BLaER1 treated with 17β-estradiol and CSF1 and Interleukin-3, amounts not matched to agents 10 nM and 100 nM (cell line): Measurements from ENCODE around the gene PTTG2.
"Not testable (repeated sequence)": the region's sequence is repeated elsewhere in the genome, so short reads cannot be mapped to it uniquely, and the experiment has no call there.

Experiments
- H3K27ac ChIP-seq, 11 experiments: shearing (Covaris generic); formaldehyde crosslinking; 2 replicates each; pipeline ENCODE4 v1.8.1; 2022
- H3K27me3 ChIP-seq, 11 experiments: shearing (Covaris generic); formaldehyde crosslinking; 2 replicates each; pipeline ENCODE4 v1.8.1; 2022
- H3K36me3 ChIP-seq, 11 experiments: shearing (Covaris generic); formaldehyde crosslinking; 2 replicates each; pipeline ENCODE4 v1.8.1; 2022
- H3K4me1 ChIP-seq, 10 experiments: shearing (Covaris generic); formaldehyde crosslinking; 2 replicates each; pipeline ENCODE4 v1.8.1; 2022
- H3K4me2 ChIP-seq, 11 experiments: shearing (Covaris generic); formaldehyde crosslinking; 2 replicates each; pipeline ENCODE4 v1.8.1; 2022
- H3K4me3 ChIP-seq, 10 experiments: shearing (Covaris generic); formaldehyde crosslinking; 2 replicates each; pipeline ENCODE4 v1.8.1; 2022
- H3K9ac ChIP-seq, 11 experiments: shearing (Covaris generic); formaldehyde crosslinking; 2 replicates each; pipeline ENCODE4 v1.8.1; 2022
- H3K9me3 ChIP-seq, 11 experiments: shearing (Covaris generic); formaldehyde crosslinking; replicated peaks in 1 of 11; 2 replicates each; pipeline ENCODE4 v1.8.1; 2022
- H4K20me1 ChIP-seq, 11 experiments: shearing (Covaris generic); formaldehyde crosslinking; 2 replicates each; pipeline ENCODE4 v1.8.1; 2022
- Cebpa-rat ChIP-seq, 11 experiments: shearing (Covaris generic); IDR thresholded peaks; 2 replicates each; pipeline ENCODE4 v1.8.1; 2022

The PTTG2 gene

DNA sequence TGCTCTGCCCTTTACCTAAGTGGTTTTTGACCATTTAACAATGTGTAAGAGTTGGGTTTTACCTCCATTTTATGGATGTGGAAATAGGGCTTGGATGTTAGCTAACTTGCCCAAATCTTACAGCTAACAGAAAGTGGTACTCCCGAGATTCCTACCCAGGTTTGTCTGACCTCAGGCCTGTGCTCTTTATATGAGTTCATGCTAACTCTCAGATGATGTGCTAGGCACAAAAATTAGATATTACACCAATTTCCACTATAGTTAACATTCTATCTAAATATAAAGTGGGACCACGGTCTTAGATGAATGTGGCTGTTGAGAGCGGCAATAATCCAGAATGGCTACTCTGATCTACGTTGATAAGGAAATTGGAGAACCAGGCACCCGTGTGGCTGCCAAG, at the start of gene PTTG2:
Gene PTTG2 (plus strand): TSS at position 301 of the 400 bp plus-strand sequence. CDS start 37 bp downstream, at position 338.
- Histone ChIP-seq H3K9ac (no peak within 1 kb of the TSS), H3K4me3 (no peak within 1 kb of the TSS), H4K20me1 (no peaks in the 10 kb centered on the region), H3K36me3 (peaks cover 0 to 8% (median 0%) of the 10 kb centered on the region in 11 experiments; a peak in 1 of 22 replicates), H3K9me3 (no peaks in the 10 kb centered on the region), H3K27ac (no peak within 1 kb of the TSS), H3K4me1 (peaks cover 0 to 17% (median 14%) of the 10 kb centered on the region in 10 experiments; a peak in 15 of 20 replicates), H3K27me3 (no peaks in the 10 kb centered on the region), H3K4me2 (no peak within 1 kb of the TSS)
- TF ChIP-seq Cebpa-rat (IDR thresholded peaks at IDR 0.05), result no peak

GRCh38 chr4:37914539-37914938, 45.7 kb upstream of the PTTG2 start:
- no peak overlapping the region for H3K27ac ChIP-seq
- H3K9me3 ChIP-seq, result peaks cover 0 to 5% (median 0%) of the 10 kb centered on the region in 11 experiments; a peak in 1 of 22 replicates
- 0 out of 20 replicates have a peak, but pooled peaks cover 0 to 6% (median 0%) of the 10 kb centered on the region in 10 experiments for H3K4me1 ChIP-seq
- peaks cover 0 to 3% (median 0%) of the 10 kb centered on the region in 11 experiments; a peak in 1 of 22 replicates for H4K20me1 ChIP-seq
- H3K4me3 ChIP-seq, result no peak overlapping the region
- H3K27me3 ChIP-seq, result no peaks in the 10 kb centered on the region
- H3K36me3 ChIP-seq, result peaks cover 0 to 53% (median 29%) of the 10 kb centered on the region in 11 experiments; a peak in 12 of 22 replicates
- no peak overlapping the region for H3K9ac ChIP-seq
- no peak for TF ChIP-seq Cebpa-rat (IDR thresholded peaks at IDR 0.05)
- no peak overlapping the region for H3K4me2 ChIP-seq

DNA sequence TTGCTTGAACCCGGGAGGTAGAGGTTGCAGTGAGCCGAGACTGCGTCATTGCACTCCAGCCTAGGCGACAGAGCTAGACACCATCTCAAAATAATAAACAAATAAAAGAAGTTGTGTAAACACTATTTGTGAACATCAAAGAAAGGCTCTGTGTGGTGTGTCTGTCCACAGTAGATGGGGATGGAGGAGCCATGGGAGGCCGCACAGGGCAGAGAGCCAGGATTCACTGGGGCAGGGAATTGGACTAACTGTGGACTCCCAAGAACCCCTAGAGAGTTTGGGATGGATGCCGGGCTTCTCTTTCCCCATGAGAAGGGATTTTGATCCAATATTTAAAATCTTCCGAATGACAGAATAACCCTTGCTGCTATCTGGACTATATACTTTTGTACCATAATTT, 42.8 kb upstream of the PTTG2 start:
- no peak for TF ChIP-seq Cebpa-rat (IDR thresholded peaks at IDR 0.05)
- Histone ChIP-seq H4K20me1 (no peaks in the 10 kb centered on the region; a peak in 1 of 22 replicates), H3K9me3 (peaks cover 0 to 5% (median 0%) of the 10 kb centered on the region in 11 experiments; a peak in 2 of 22 replicates), H3K27ac (no peak overlapping the region), H3K4me1 (0 out of 20 replicates have a peak, but pooled peaks cover 0 to 7% (median 0%) of the 10 kb centered on the region in 10 experiments), H3K36me3 (peaks cover 0 to 41% (median 23%) of the 10 kb centered on the region in 11 experiments; a peak in 12 of 22 replicates), H3K4me3 (no peak overlapping the region), H3K9ac (no peak overlapping the region), H3K4me2 (no peak overlapping the region), H3K27me3 (no peaks in the 10 kb centered on the region)

DNA sequence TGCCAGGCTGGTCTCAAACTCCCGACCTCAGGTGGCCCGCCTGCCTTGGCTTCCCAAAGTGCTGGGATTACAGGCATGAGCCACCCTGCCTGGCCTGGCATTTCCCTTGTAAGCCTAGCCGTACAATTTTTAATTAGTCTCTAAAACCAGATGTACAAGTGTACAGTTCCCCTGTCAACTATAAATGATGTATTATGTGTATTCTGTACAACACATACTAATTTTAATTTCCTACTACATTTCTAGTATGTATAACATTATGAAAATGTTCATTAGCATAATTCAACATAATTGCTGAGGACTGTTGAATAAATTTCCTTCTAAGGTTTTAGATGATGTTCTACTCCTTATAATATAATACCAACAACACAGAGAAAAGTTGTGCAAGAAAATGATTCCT, 41.5 kb upstream of the PTTG2 start:
- no peak overlapping the region for H3K4me2 ChIP-seq
- H3K27me3 ChIP-seq, result no peaks in the 10 kb centered on the region
- peaks cover 0 to 38% (median 21%) of the 10 kb centered on the region in 11 experiments; a peak in 11 of 22 replicates for H3K36me3 ChIP-seq
- no peak overlapping the region for H3K9ac ChIP-seq
- peaks cover 0 to 5% (median 0%) of the 10 kb centered on the region in 11 experiments; a peak in 3 of 22 replicates for H3K9me3 ChIP-seq
- no peak for TF ChIP-seq Cebpa-rat (IDR thresholded peaks at IDR 0.05)
- H3K4me1 ChIP-seq, result 0 out of 20 replicates have a peak, but pooled peaks cover 0 to 7% (median 0%) of the 10 kb centered on the region in 10 experiments
- no peaks in the 10 kb centered on the region; a peak in 1 of 22 replicates for H4K20me1 ChIP-seq
- H3K27ac ChIP-seq, result no peak overlapping the region
- no peak overlapping the region for H3K4me3 ChIP-seq

- Histone ChIP-seq H3K27ac (no peak overlapping the region), H3K9me3 (peaks cover 0 to 5% (median 0%) of the 10 kb centered on the region in 11 experiments; a peak in 2 of 22 replicates), H3K4me2 (no peak overlapping the region), H3K36me3 (peaks cover 0 to 26% (median 10%) of the 10 kb centered on the region in 11 experiments; a peak in 10 of 22 replicates), H3K9ac (no peak overlapping the region), H3K27me3 (no peaks in the 10 kb centered on the region), H3K4me1 (0 out of 20 replicates have a peak, but pooled peaks cover 0 to 7% (median 0%) of the 10 kb centered on the region in 10 experiments), H4K20me1 (peaks cover 0 to 10% (median 0%) of the 10 kb centered on the region in 11 experiments; a peak in 2 of 22 replicates), H3K4me3 (no peak overlapping the region)
- no peak for TF ChIP-seq Cebpa-rat (IDR thresholded peaks at IDR 0.05)
Observed at GRCh38 chr4:37922328-37922727, 37.9 kb upstream of the PTTG2 start.

GRCh38 chr4:37923089-37923488, 37.1 kb upstream of the PTTG2 start:
- H3K4me3 ChIP-seq, H3K9ac ChIP-seq, H3K27me3 ChIP-seq, H3K27ac ChIP-seq, H3K4me2 ChIP-seq, H3K4me1 ChIP-seq, H3K9me3 ChIP-seq: not testable (repeated sequence)
- peaks cover 0 to 16% (median 0%) of the 10 kb centered on the region in 11 experiments; a peak in 1 of 22 replicates for H4K20me1 ChIP-seq
- peaks cover 0 to 26% (median 10%) of the 10 kb centered on the region in 11 experiments; a peak in 10 of 22 replicates for H3K36me3 ChIP-seq

GRCh38 chr4:37924946-37925345, 35.3 kb upstream of the PTTG2 start:
- H3K27ac ChIP-seq, result no peak overlapping the region

DNA sequence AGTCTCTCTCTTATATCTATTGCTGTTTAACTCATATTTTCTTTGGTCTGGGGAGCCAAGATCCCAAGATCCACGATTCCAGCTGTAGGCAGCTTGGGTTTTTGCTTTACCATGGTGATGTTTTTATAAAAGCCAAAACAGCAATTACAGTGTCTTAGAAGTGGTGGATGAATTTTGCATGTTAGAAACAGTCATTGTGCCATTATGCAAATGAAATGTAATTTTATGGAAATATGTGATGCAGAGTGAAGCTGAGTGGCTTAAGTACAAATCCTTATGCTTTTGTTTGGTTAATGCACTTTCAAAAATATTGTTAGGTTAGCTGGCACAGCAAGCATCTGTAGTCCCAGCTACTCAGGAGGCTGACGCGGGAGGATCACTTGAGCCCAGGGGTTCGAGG, 32.8 kb upstream of the PTTG2 start:
- Histone ChIP-seq H3K4me2 (no peak overlapping the region), H3K27ac (no peak overlapping the region), H3K9ac (no peak overlapping the region), H3K4me1 (peaks cover 0 to 8% (median 2%) of the 10 kb centered on the region in 10 experiments; a peak in 4 of 20 replicates), H4K20me1 (peaks cover 0 to 16% (median 0%) of the 10 kb centered on the region in 11 experiments; a peak in 2 of 22 replicates), H3K36me3 (peaks cover 0 to 42% (median 15%) of the 10 kb centered on the region in 11 experiments; a peak in 15 of 22 replicates), H3K4me3 (no peak overlapping the region), H3K9me3 (peaks cover 0 to 4% (median 0%) of the 10 kb centered on the region in 11 experiments; a peak in 1 of 22 replicates), H3K27me3 (no peaks in the 10 kb centered on the region)
- no peak for TF ChIP-seq Cebpa-rat (IDR thresholded peaks at IDR 0.05)

More at GRCh38 chr4:37924946-37925345, 35.3 kb upstream of the PTTG2 start:
- TF ChIP-seq Cebpa-rat (IDR thresholded peaks at IDR 0.05), result no peak
- Histone ChIP-seq H3K9me3 (peaks cover 0 to 4% (median 0%) of the 10 kb centered on the region in 11 experiments; a peak in 2 of 22 replicates), H3K4me2 (no peak overlapping the region), H4K20me1 (peaks cover 0 to 16% (median 0%) of the 10 kb centered on the region in 11 experiments; a peak in 2 of 22 replicates), H3K9ac (no peak overlapping the region), H3K4me1 (peaks cover 0 to 8% (median 2%) of the 10 kb centered on the region in 10 experiments; a peak in 4 of 20 replicates), H3K4me3 (no peak overlapping the region), H3K36me3 (peaks cover 0 to 32% (median 10%) of the 10 kb centered on the region in 11 experiments; a peak in 13 of 22 replicates), H3K27me3 (no peaks in the 10 kb centered on the region)
